HCT116 (cell line): Measurements from ENCODE around the gene HDAC7. TPM values are rescaled to one million over a fixed set of nuclear protein-coding genes. Genes with fewer than 3 reads are reported as not detected.

ENCODE experiments used
- ATAC-seq: fragments of 200-7000 bp; cut with Tn5 transposase; 2 replicates; pipeline ENCODE4 v1.9.1; 2020; ENCODE audit warnings: mild to moderate bottlenecking, moderate library complexity
- BruUV-seq: library from RNA; stranded (reverse); fragments of 400-500 nt; replicated peaks from 2 replicates; lab custom pipeline; 2021; lab: Mats Ljungman, UMichigan
- CTCF ChIA-PET: fragments of 300-600 bp; sonication (Branson Sonifier 250); formaldehyde crosslinking; loops from one replicate; lab custom pipeline; 2021; ENCODE audit warnings: antibody characterized with exemption; lab: Charles Lee
- POLR2A ChIA-PET: fragments of 300-600, 350-600 bp; sonication (Branson Sonifier 250); formaldehyde crosslinking; loops from one replicate; lab custom pipeline; 2021; ENCODE audit warnings: antibody characterized with exemption; lab: Charles Lee
- RAD21 ChIA-PET, 2 experiments: fragments of 300-600 bp; sonication (Branson Sonifier 250); formaldehyde crosslinking; loops; one replicate each; lab custom pipeline; 2023; ENCODE audit warnings: low total read pairs in 2 of 2; ENCODE audit not compliant: uncharacterized antibody in 2 of 2, unreplicated experiment in 2 of 2, low non-redundant PET in 1 of 2; lab: Charles Lee
- DNase-seq: peaks from one replicate; pipeline ENCODE4 v3.0.0-alpha.2; 2010; ENCODE audit warnings: low read depth, low spot score
- H2AFZ ChIP-seq: fragments of 200-600 bp; shearing (Covaris generic), sonication (generic); 2 replicates; pipeline ENCODE4 v1.6.1; 2017; ENCODE audit warnings: low read depth, mixed run types, mixed read lengths, antibody characterized with exemption, low read length; ENCODE audit not compliant: poor library complexity, severe bottlenecking
- H3K27ac ChIP-seq: 2 replicates; pipeline ENCODE4 v1.5.1; 2012; ENCODE audit warnings: low read depth, low read length
- H3K27me3 ChIP-seq: fragments of 200-600 bp; sonication (generic); 2 replicates; pipeline ENCODE4 v1.6.1; 2016; ENCODE audit warnings: mixed run types, low read length, mixed read lengths; ENCODE audit not compliant: insufficient read depth
- H3K36me3 ChIP-seq, 2 experiments: fragments of 200-500 bp in 1 of 2; fragments of 200-600 bp in 1 of 2; sonication (Bioruptor generic) in 1 of 2; sonication (generic) in 1 of 2; 2 replicates each; pipeline versions ENCODE4 v1.5.1 to v1.6.1; 2014 to 2016; ENCODE audit warnings: low read length in 2 of 2, inconsistent platforms in 1 of 2, mixed read lengths in 1 of 2, mixed run types in 1 of 2; ENCODE audit not compliant: insufficient read depth in 2 of 2, control insufficient read depth in 1 of 2
- H3K4me1 ChIP-seq, 2 experiments: fragments of 200-600 bp in 1 of 2; sonication (generic) in 1 of 2; 2 replicates each; pipeline versions ENCODE4 v1.5.1 to v1.6.1; 2012 to 2017; ENCODE audit warnings: low read length in 2 of 2, inconsistent platforms in 1 of 2, mild to moderate bottlenecking in 1 of 2, mixed read lengths in 1 of 2, mixed run types in 1 of 2, moderate library complexity in 1 of 2; ENCODE audit not compliant: insufficient read depth in 2 of 2, control insufficient read depth in 1 of 2
- H3K4me2 ChIP-seq: fragments of 200-600 bp; sonication (generic); 2 replicates; pipeline ENCODE4 v1.6.1; 2017; ENCODE audit warnings: mixed run types, low read length, mixed read lengths
- H3K4me3 ChIP-seq, 2 experiments: fragments of 200-600 bp in 1 of 2; sonication (generic) in 1 of 2; replicated peaks in 1 of 2; 2 replicates each; pipeline ENCODE4 v1.5.1; 2011 to 2016; ENCODE audit warnings: low read length in 2 of 2, control low read depth in 1 of 2, low read depth in 1 of 2, mild to moderate bottlenecking in 1 of 2, mixed read lengths in 1 of 2, mixed run types in 1 of 2
- H3K79me2 ChIP-seq: fragments of 200-600 bp; sonication (generic); 2 replicates; pipeline ENCODE4 v1.6.1; 2017; ENCODE audit warnings: mild to moderate bottlenecking, mixed run types, low read length, moderate library complexity, mixed read lengths; ENCODE audit not compliant: insufficient read depth
- H3K9ac ChIP-seq: fragments of 200-600 bp; sonication (generic); 2 replicates; pipeline ENCODE4 v1.6.1; 2016; ENCODE audit warnings: low read length, mixed read lengths
- H3K9me2 ChIP-seq: fragments of 200-600 bp; sonication (generic), shearing (Covaris generic); 2 replicates; pipeline ENCODE4 v1.6.1; 2017; ENCODE audit warnings: mixed run types, mild to moderate bottlenecking, moderate library complexity; ENCODE audit not compliant: insufficient read depth
- H3K9me3 ChIP-seq, 2 experiments: fragments of 200-500 bp in 1 of 2; fragments of 200-600 bp in 1 of 2; sonication (Bioruptor generic) in 1 of 2; sonication (generic) in 1 of 2; 2 replicates each; pipeline ENCODE4 v1.6.1; 2014 to 2017; ENCODE audit warnings: low read length in 2 of 2, mixed read lengths in 2 of 2, inconsistent platforms in 1 of 2, low read depth in 1 of 2, mild to moderate bottlenecking in 1 of 2, mixed run types in 1 of 2, moderate library complexity in 1 of 2; ENCODE audit not compliant: control insufficient read depth in 1 of 2, insufficient read depth in 1 of 2
- H4K20me1 ChIP-seq: fragments of 200-600 bp; sonication (generic), shearing (Covaris generic); 2 replicates; pipeline ENCODE4 v1.6.1; 2017; ENCODE audit warnings: mixed run types, mild to moderate bottlenecking, moderate library complexity; ENCODE audit not compliant: insufficient read depth
- CBX3 ChIP-seq: IDR thresholded peaks from 2 replicates; pipeline ENCODE4 v1.6.1; 2012; ENCODE audit warnings: low read depth
- CEBPB ChIP-seq: IDR thresholded peaks from 2 replicates; pipeline ENCODE4 v1.6.1; 2012; ENCODE audit warnings: low read depth
- EGR1 ChIP-seq: IDR thresholded peaks from 2 replicates; pipeline ENCODE4 v1.6.1; 2012; ENCODE audit warnings: low read depth
- ELF1 ChIP-seq: IDR thresholded peaks from 2 replicates; pipeline ENCODE4 v1.6.1; 2012; ENCODE audit warnings: low read depth, borderline replicate concordance
- FOSL1 ChIP-seq: IDR thresholded peaks from 2 replicates; pipeline ENCODE4 v1.6.1; 2012; ENCODE audit warnings: low read depth
- POLR2A ChIP-seq: IDR thresholded peaks from 2 replicates; pipeline ENCODE4 v1.7.0; 2011; ENCODE audit warnings: borderline replicate concordance; ENCODE audit not compliant: insufficient read depth, insufficient read length; ENCODE audit errors: extremely low read depth
- RAD21 ChIP-seq: IDR thresholded peaks from 2 replicates; pipeline ENCODE4 v1.6.1; 2012; ENCODE audit warnings: low read depth, mild to moderate bottlenecking
- SIN3A ChIP-seq: IDR thresholded peaks from 2 replicates; pipeline ENCODE4 v1.6.1; 2012; ENCODE audit warnings: low read depth
- SP1 ChIP-seq: IDR thresholded peaks from 2 replicates; pipeline ENCODE4 v1.6.1; 2012; ENCODE audit warnings: low read depth
- SRF ChIP-seq: IDR thresholded peaks from 2 replicates; pipeline ENCODE4 v1.6.1; 2012; ENCODE audit warnings: low read depth
- TCF7L2 ChIP-seq: IDR thresholded peaks from 2 replicates; pipeline ENCODE4 v1.7.0; 2011; ENCODE audit warnings: borderline replicate concordance, inconsistent platforms; ENCODE audit not compliant: insufficient read depth, insufficient read length; ENCODE audit errors: extremely low read depth
- YY1 ChIP-seq: IDR thresholded peaks from 2 replicates; pipeline ENCODE4 v1.6.1; 2011; ENCODE audit warnings: low read length, low read depth, moderate library complexity, mild to moderate bottlenecking; ENCODE audit not compliant: insufficient replicate concordance; ENCODE audit errors: extremely low read depth
- ZNF274 ChIP-seq: fragments of 200-500 bp; sonication (Bioruptor generic); IDR thresholded peaks from 2 replicates; pipeline ENCODE4 v1.6.1; 2014; ENCODE audit warnings: mild to moderate bottlenecking, low read depth, low read length, inconsistent platforms
- intact Hi-C: fragments of 100-400 bp; cut with micrococcal nuclease; formaldehyde crosslinking; loops from 2 replicates; pipeline ENCODE4 v1.10.0; 2022
- total RNA-seq: library from RNA; stranded (reverse); gene quantifications from one replicate; pipeline ENCODE4 v1.2.1, GENCODE V29; 2021; ENCODE audit not compliant: unreplicated experiment
- TF ChIP-seq, protein P1 (sequence below): IDR thresholded peaks from 2 replicates; pipeline ENCODE4 v1.6.1; 2012; ENCODE audit warnings: low read depth
- TF ChIP-seq, protein P2 (sequence below): IDR thresholded peaks from 2 replicates; pipeline ENCODE4 v1.6.1; 2012
- TF ChIP-seq, protein P3 (sequence below), 3 experiments: fragments of 200-600 bp in 1 of 3; sonication (generic) in 1 of 3; IDR thresholded peaks in 2 of 3; conservative IDR thresholded peaks in 1 of 3; 2 replicates each; pipeline ENCODE4 v1.5.1; 2012 to 2017; ENCODE audit warnings: low read depth in 2 of 3, low read length in 2 of 3, antibody characterized with exemption in 1 of 3, borderline replicate concordance in 1 of 3, control low read depth in 1 of 3, mild to moderate bottlenecking in 1 of 3, mixed read lengths in 1 of 3, mixed run types in 1 of 3, moderate library complexity in 1 of 3; ENCODE audit not compliant: insufficient read depth in 1 of 3

Gene HDAC7
- total RNA-seq, 1 experiment from 2014 or later = 38.1 TPM

DNA sequence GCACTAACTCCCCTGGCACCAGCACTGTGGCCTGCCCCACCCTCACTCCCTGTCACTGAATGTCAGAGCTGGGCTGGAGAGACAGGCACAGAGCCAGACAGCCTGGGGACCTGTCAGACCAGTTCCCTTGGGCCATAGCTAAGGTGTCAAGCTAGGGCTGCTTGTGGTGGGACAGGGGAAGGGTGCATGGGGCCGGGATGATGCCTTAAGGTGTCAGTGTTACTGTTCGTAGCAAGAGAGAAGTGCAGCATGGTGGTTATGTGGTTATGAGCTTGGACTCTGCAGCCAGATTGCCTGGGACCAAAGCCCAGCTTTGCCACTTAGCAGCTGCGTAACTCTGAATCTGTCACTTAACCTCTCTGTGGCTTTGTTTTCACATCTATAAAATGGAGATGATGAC, 64.8 kb downstream of the HDAC7 start:
- ATAC-seq (peak; percentile 24; the same call in 1 of the 2 replicates), DNase-seq (no peak)
- no peaks in the 10 kb centered on the region for H3K9me2 ChIP-seq
- H3K4me2 ChIP-seq = peak overlapping the region; percentile 85
- TF ChIP-seq, protein P1, sequence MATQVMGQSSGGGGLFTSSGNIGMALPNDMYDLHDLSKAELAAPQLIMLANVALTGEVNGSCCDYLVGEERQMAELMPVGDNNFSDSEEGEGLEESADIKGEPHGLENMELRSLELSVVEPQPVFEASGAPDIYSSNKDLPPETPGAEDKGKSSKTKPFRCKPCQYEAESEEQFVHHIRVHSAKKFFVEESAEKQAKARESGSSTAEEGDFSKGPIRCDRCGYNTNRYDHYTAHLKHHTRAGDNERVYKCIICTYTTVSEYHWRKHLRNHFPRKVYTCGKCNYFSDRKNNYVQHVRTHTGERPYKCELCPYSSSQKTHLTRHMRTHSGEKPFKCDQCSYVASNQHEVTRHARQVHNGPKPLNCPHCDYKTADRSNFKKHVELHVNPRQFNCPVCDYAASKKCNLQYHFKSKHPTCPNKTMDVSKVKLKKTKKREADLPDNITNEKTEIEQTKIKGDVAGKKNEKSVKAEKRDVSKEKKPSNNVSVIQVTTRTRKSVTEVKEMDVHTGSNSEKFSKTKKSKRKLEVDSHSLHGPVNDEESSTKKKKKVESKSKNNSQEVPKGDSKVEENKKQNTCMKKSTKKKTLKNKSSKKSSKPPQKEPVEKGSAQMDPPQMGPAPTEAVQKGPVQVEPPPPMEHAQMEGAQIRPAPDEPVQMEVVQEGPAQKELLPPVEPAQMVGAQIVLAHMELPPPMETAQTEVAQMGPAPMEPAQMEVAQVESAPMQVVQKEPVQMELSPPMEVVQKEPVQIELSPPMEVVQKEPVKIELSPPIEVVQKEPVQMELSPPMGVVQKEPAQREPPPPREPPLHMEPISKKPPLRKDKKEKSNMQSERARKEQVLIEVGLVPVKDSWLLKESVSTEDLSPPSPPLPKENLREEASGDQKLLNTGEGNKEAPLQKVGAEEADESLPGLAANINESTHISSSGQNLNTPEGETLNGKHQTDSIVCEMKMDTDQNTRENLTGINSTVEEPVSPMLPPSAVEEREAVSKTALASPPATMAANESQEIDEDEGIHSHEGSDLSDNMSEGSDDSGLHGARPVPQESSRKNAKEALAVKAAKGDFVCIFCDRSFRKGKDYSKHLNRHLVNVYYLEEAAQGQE = no peak
- TF ChIP-seq CBX3 (no peak), POLR2A (no peak), RAD21 (no peak), EGR1 (no peak), SRF (no peak), ZNF274 (no peak), FOSL1 (no peak), CEBPB (no peak), SP1 (peak; percentile 58; the same call in 1 of the 2 replicates), TCF7L2 (no peak), YY1 (no peak), ELF1 (no peak), SIN3A (no peak; the same call in 1 of the 2 replicates)
- TF ChIP-seq, protein P2, sequence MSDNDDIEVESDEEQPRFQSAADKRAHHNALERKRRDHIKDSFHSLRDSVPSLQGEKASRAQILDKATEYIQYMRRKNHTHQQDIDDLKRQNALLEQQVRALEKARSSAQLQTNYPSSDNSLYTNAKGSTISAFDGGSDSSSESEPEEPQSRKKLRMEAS = peak; percentile 49; the same call in 1 of the 2 replicates
- TF ChIP-seq, protein P3, sequence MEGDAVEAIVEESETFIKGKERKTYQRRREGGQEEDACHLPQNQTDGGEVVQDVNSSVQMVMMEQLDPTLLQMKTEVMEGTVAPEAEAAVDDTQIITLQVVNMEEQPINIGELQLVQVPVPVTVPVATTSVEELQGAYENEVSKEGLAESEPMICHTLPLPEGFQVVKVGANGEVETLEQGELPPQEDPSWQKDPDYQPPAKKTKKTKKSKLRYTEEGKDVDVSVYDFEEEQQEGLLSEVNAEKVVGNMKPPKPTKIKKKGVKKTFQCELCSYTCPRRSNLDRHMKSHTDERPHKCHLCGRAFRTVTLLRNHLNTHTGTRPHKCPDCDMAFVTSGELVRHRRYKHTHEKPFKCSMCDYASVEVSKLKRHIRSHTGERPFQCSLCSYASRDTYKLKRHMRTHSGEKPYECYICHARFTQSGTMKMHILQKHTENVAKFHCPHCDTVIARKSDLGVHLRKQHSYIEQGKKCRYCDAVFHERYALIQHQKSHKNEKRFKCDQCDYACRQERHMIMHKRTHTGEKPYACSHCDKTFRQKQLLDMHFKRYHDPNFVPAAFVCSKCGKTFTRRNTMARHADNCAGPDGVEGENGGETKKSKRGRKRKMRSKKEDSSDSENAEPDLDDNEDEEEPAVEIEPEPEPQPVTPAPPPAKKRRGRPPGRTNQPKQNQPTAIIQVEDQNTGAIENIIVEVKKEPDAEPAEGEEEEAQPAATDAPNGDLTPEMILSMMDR (IDR thresholded peaks at IDR 0.05 in 2 of 3, conservative IDR thresholded peaks at IDR 0.05 in 1 of 3; ENCODE audit: borderline replicate concordance in 1 of 3, insufficient read depth in 1 of 3, low read depth in 2 of 3, low read length in 2 of 3) = no peak
- no peaks in the 10 kb centered on the region for H3K27me3 ChIP-seq
- ChIA-PET POLR2A (interaction anchor here (1.1 kb wide), 1 partner anchor 49 kb away, joined by 4 read pairs; the partner anchor contains the start of gene RPAP3), CTCF (interaction anchor here (0.9 to 9.1 kb wide), 3 partner anchors 12 to 24 kb away, joined by 4 to 75 read pairs (median 25); no protein-coding TSS in a partner anchor), RAD21 (interaction anchor here (0.7 to 1.4 kb wide), 3 partner anchors 12 to 83 kb away, joined by 3 to 4 read pairs (median 3); no protein-coding TSS in a partner anchor)
- intact Hi-C loops = no loop called here
- no peaks in the 10 kb centered on the region for H4K20me1 ChIP-seq
- 0 out of 2 replicates have a peak overlapping the region, but pooled peaks have one; percentile 22 for H3K27ac ChIP-seq
- H3K4me1 ChIP-seq = peaks cover 43 to 63% of the 10 kb centered on the region in 2 experiments
- no peaks in the 10 kb centered on the region for H3K79me2 ChIP-seq
- H3K9me3 ChIP-seq = no peaks in the 10 kb centered on the region
- H3K9ac ChIP-seq = peak overlapping the region; percentile 40; the same call in 1 of the 2 replicates
- no peak overlapping the region for H2AFZ ChIP-seq
- no peaks in the 10 kb centered on the region for H3K36me3 ChIP-seq
- BruUV-seq = no TSS peak
- peak overlapping the region in 1 of 2 experiments; percentile 54; a peak in 2 of 4 replicates for H3K4me3 ChIP-seq
